Activated CD8-positive, alpha-beta T cell treated with anti-CD3 and anti-CD28 coated beads, Interleukin-2, amount 10 ng/mL, durations not matched to agents 7 days and 5 days (primary cell): ENCODE measurements around the gene PRKCA. TPM values are rescaled to one million over a fixed set of nuclear protein-coding genes. Genes with fewer than 3 reads are reported as not detected.
"Not testable (repeated sequence)": the region's sequence is repeated elsewhere in the genome, so short reads cannot be mapped to it uniquely, and the experiment has no call there.

Experiments used
- ATAC-seq: fragments of 150-1000 bp; cut with Tn5 transposase; one replicate; pipeline ENCODE4 v1.10.0; 2021; ENCODE audit warnings: moderate library complexity
- CTCF ChIA-PET: fragments of 350-600 bp; sonication (Branson Sonifier 250); formaldehyde crosslinking; loops from one replicate; lab custom pipeline; 2021; ENCODE audit warnings: antibody characterized with exemption; lab: Charles Lee
- POLR2A ChIA-PET: fragments of 350-600 bp; sonication (Branson Sonifier 250); formaldehyde crosslinking; loops from one replicate; lab custom pipeline; 2021; ENCODE audit warnings: antibody characterized with exemption; lab: Charles Lee
- DNase-seq: peaks from one replicate; pipeline ENCODE4 v3.0.0-alpha.2; 2020
- H3K27ac Mint-ChIP-seq: one replicate; pipeline ENCODE4 v1.8.0; 2021; ENCODE audit warnings: mild to moderate bottlenecking, mixed read lengths
- H3K27me3 Mint-ChIP-seq: one replicate; pipeline ENCODE4 v1.8.0; 2021; ENCODE audit warnings: low read depth, mixed read lengths
- H3K36me3 Mint-ChIP-seq: one replicate; pipeline ENCODE4 v1.8.0; 2021; ENCODE audit warnings: low read depth, mixed read lengths
- H3K4me1 Mint-ChIP-seq: one replicate; pipeline ENCODE4 v1.8.0; 2021; ENCODE audit warnings: low read depth, mixed read lengths
- H3K4me3 Mint-ChIP-seq: one replicate; pipeline ENCODE4 v1.8.0; 2021; ENCODE audit warnings: mild to moderate bottlenecking, mixed read lengths
- H3K9me3 Mint-ChIP-seq: one replicate; pipeline ENCODE4 v1.8.0; 2022; ENCODE audit warnings: mixed read lengths; ENCODE audit not compliant: insufficient read depth
- total RNA-seq, 2 experiments: library from RNA; stranded (reverse); gene quantifications; one replicate each; pipeline ENCODE4 v1.2.3, GENCODE V29; 2021

The PRKCA gene
- total RNA-seq, 2 experiments from 2014 or later, result 74.1 to 76.9 TPM

DNA sequence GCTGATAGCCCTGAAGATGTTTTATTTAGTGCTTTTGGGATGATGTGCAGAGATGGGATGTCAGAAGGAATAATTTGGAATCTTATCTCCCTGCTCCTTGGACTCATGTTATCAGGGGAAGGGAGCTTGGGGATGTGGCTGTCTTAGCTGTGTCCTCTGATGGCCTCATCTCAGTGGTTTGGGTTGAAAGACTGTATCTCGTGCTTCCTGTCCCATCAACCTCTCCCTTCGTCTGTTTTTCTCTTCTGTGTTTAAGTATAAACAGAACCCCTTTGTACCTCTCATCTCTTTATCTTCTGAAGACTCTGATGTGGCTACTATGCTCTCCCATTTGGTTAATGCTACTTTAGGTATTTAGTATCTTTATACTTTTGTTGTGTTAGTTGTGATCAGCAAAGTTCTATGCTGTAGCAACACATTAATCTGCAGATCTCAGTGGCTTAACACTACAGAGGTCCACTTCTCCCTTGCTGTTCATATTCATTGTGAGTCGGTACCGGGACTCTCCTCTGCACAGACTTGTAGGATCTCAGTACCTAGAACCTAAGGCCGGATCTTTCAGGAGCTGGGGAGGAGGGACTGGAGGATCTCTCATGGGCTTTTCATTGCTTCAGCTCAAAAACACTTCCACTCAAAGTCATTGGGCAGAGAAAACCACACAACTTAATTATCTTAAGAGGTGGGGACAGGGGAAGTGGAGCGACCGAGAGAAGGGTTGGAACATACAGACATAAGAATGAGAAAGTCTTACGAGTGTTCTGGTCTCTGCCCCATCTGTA is 28.8 kb downstream of the PRKCA start:
- ChIA-PET POLR2A (interaction anchor here (0.6 to 2.9 kb wide), 7 partner anchors 11 to 113 kb away, joined by 3 to 8 read pairs (median 3); no protein-coding TSS in a partner anchor), CTCF (interaction anchor here (1.3 to 2.2 kb wide), 10 partner anchors 8 to 75 kb away, joined by 3 to 8 read pairs (median 5); no protein-coding TSS in a partner anchor)
- peak overlapping the region; percentile 89 for H3K27ac Mint-ChIP-seq
- peak; percentile 83 for ATAC-seq
- H3K9me3 Mint-ChIP-seq, result no peaks in the 10 kb centered on the region
- H3K36me3 Mint-ChIP-seq, result peaks cover 46% of the 10 kb centered on the region
- no peaks in the 10 kb centered on the region for H3K27me3 Mint-ChIP-seq
- peaks cover 71% of the 10 kb centered on the region for H3K4me1 Mint-ChIP-seq
- H3K4me3 Mint-ChIP-seq, result peak overlapping the region; percentile 68
- DNase-seq, result peak; percentile 56

DNA sequence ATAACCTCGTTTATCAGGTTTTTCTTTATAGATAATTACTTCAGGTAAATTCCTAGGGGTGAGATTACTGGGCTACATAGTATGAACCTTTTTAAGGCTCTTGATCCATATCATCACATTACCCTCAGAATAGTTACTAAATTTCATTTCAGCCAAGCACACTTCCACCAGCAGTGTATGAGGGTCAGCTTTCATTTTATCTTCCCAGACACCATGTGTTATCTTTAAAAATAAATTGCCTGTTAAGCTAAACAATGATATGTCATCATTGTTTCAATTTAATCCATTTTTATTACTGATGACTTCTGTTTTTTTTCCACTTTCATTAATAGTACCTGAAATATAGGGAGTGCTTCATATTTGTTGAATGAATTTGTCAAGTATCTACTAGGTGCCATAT is 33.4 kb downstream of the PRKCA start:
- H3K9me3 Mint-ChIP-seq, result no peaks in the 10 kb centered on the region
- no peak for ATAC-seq
- no peak for DNase-seq
- H3K27me3 Mint-ChIP-seq, result no peaks in the 10 kb centered on the region
- H3K27ac Mint-ChIP-seq, result no peak overlapping the region
- ChIA-PET CTCF (no interaction called here), POLR2A (no interaction called here)
- peaks cover 44% of the 10 kb centered on the region for H3K36me3 Mint-ChIP-seq
- peaks cover 69% of the 10 kb centered on the region for H3K4me1 Mint-ChIP-seq
- H3K4me3 Mint-ChIP-seq, result no peak overlapping the region

DNA sequence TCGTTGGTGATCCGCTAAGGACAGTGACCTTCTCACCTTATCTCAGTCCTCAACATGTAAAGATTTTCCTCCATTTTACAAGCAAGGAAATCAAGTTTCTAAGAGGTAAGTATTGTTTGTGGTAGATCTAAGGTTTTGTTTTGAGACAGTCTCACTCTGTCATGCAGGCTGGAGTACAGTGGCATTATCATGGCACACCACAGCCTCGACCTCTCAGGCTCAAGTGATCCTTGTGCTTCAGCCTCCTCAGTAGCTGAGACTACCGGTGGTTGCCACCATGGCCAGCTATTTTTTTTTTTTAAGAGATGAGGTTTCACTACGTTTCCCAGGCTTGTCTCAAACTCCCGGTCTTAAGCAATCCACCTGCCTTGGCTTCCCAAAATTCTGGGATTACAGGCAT is 34.9 kb downstream of the PRKCA start:
- Mint-ChIP-seq H3K27ac (no peak overlapping the region), H3K36me3 (peaks cover 52% of the 10 kb centered on the region)

DNA sequence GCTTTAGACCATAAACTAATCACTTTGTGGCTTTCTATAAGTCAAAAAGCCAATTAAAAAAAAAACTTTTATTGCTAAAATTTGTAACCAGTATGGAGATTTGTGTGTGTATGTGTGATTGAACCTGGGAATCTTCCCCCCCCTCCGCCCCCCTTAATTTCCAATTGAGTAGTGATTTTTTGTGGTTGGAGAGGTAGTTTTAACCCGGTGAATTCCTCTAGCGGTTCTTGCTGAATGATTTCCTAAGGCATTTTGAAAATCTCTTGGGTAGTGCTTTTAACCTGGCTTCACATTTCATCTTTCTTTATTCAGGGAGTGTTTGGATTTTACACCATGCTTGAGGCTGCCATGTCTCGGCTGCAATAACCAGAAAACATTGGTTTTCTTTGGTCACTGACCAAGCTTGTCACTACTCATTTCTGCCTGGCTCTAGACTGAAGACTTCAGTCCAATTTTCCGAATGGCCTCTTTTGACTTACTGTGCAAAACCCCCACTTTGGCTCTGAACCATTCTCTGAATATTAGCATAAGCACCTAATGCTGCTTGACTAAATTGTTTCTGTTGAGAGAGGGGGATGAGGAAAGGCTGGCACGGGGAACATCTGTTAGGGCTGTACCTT is 35.6 kb downstream of the PRKCA start:
- ATAC-seq (no peak), DNase-seq (no peak)
- H3K36me3 Mint-ChIP-seq, result peaks cover 52% of the 10 kb centered on the region
- H3K4me3 Mint-ChIP-seq, result no peak overlapping the region
- POLR2A ChIA-PET, result interaction anchor here (0.6 to 1.8 kb wide), 2 partner anchors 8 to 759 kb away, joined by 4 to 6 read pairs; no protein-coding TSS in a partner anchor
- CTCF ChIA-PET, result no interaction called here
- H3K27ac Mint-ChIP-seq, result no peak overlapping the region
- H3K9me3 Mint-ChIP-seq, result no peaks in the 10 kb centered on the region
- peaks cover 62% of the 10 kb centered on the region for H3K4me1 Mint-ChIP-seq
- no peaks in the 10 kb centered on the region for H3K27me3 Mint-ChIP-seq

More for the DNA sequence above, 34.9 kb downstream of the PRKCA start:
- DNase-seq (no peak), ATAC-seq (no peak)
- H3K9me3 Mint-ChIP-seq, result no peaks in the 10 kb centered on the region
- peaks cover 64% of the 10 kb centered on the region for H3K4me1 Mint-ChIP-seq
- no peak overlapping the region for H3K4me3 Mint-ChIP-seq
- H3K27me3 Mint-ChIP-seq, result no peaks in the 10 kb centered on the region
- POLR2A ChIA-PET, result no interaction called here
- CTCF ChIA-PET, result no interaction called here

DNA sequence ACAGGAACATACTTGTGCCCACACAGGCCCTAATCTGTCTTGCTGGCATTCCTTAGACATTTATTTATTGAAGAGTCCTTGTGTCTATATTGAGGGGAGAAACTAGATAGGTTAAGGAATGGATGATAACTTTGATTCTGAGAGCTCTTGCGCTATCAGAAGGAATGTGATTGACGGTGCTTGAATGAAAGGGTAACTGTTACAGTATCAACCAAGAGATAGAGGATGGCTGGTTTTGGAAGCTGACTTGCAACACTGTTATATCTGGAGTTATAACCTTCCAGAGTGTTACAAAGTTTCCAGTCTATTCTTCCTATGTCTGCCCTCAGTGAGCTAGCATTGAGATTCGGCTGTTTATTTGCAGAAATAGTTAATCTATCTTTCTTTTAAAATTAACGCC is 36.5 kb downstream of the PRKCA start:
- no peaks in the 10 kb centered on the region for H3K27me3 Mint-ChIP-seq
- CTCF ChIA-PET, result interaction anchor here (1.0 to 1.9 kb wide), 4 partner anchors 9 to 38 kb away, joined by 3 to 5 read pairs (median 3); no protein-coding TSS in a partner anchor
- H3K27ac Mint-ChIP-seq, result peak overlapping the region; percentile 66
- DNase-seq, result no peak
- H3K9me3 Mint-ChIP-seq, result no peaks in the 10 kb centered on the region
- POLR2A ChIA-PET, result interaction anchor here (1.8 kb wide), 1 partner anchor 9 kb away, joined by 6 read pairs; no protein-coding TSS in a partner anchor
- ATAC-seq, result no peak
- peak overlapping the region; percentile 53 for H3K4me3 Mint-ChIP-seq
- peaks cover 58% of the 10 kb centered on the region for H3K36me3 Mint-ChIP-seq
- H3K4me1 Mint-ChIP-seq, result peaks cover 64% of the 10 kb centered on the region

DNA sequence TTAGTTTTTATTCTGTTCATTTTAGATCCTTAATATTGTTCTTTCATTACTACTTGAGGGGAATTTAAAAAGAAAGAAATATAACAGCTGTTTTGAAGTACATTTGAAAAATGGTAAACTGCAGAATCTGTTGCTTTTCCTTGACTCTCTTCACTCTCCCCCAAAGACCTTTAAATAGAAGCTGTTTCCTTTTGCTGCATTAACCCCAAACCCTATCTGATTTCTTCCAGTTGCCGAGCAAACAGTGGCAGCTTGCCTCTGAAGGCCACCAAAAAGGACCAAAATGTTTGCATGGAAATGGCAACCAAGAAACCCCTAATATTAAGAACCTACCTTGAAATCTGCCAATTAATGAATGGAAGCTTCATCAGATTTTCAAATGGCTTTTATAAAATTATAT is 37.1 kb downstream of the PRKCA start:
- ChIA-PET POLR2A (interaction anchor here (0.5 to 1.8 kb wide), 2 partner anchors 10 to 35 kb away, joined by 3 to 6 read pairs; no protein-coding TSS in a partner anchor), CTCF (interaction anchor here (0.7 to 1.9 kb wide), 6 partner anchors 9 to 39 kb away, joined by 3 to 5 read pairs (median 3); no protein-coding TSS in a partner anchor)
- peaks cover 60% of the 10 kb centered on the region for H3K4me1 Mint-ChIP-seq
- DNase-seq, result no peak
- H3K9me3 Mint-ChIP-seq, result no peaks in the 10 kb centered on the region
- peak overlapping the region; percentile 53 for H3K4me3 Mint-ChIP-seq
- peak overlapping the region; percentile 66 for H3K27ac Mint-ChIP-seq
- no peaks in the 10 kb centered on the region for H3K27me3 Mint-ChIP-seq
- peak; percentile 63 for ATAC-seq
- H3K36me3 Mint-ChIP-seq, result peaks cover 54% of the 10 kb centered on the region

DNA sequence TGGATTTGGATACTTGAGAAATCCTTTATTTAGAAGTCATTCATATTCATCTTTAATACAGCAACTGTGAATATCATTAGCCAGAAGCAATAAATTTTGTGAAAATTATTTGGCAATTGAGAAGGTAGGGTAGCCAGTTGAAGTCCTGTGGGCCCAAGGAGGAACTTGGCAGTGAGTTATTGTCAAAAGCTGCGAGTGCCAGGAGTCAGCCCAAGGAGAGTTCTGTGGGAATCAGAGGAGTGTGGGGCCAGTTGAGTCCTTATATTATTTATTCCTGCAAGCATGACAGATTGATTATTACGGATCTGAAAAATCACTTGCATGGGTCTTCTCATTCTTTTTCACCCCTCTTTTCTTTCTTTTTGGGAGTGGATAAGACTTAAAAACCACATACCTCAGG is 38.3 kb downstream of the PRKCA start:
- Mint-ChIP-seq H3K9me3 (no peaks in the 10 kb centered on the region), H3K36me3 (peaks cover 44% of the 10 kb centered on the region), H3K4me3 (no peak overlapping the region), H3K4me1 (peaks cover 55% of the 10 kb centered on the region), H3K27me3 (no peaks in the 10 kb centered on the region), H3K27ac (no peak overlapping the region)
- ATAC-seq, result no peak
- ChIA-PET POLR2A (no interaction called here), CTCF (interaction anchor here (1.2 kb wide), 1 partner anchor 10 kb away, joined by 5 read pairs; no protein-coding TSS in a partner anchor)
- DNase-seq, result no peak

DNA sequence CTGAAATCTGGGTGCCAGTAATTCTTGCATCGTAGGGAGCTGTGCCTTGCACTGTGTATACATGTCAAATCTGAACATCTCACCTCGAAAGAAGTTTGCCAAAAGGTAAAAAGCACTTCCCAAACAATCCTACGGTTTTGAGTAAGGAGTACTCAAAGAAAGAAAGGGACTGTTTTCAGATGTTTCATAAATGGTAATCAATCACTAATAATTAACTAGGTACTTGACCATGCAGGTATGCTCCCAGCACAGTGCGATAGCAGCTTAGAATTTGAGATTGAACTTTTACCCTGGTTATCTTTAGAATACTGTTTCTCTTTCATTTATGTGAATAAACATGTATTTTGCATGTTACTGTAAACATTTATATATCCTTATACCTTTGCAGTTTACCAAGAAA is 39.0 kb downstream of the PRKCA start:
- Mint-ChIP-seq H3K4me1 (peaks cover 49% of the 10 kb centered on the region), H3K9me3 (no peaks in the 10 kb centered on the region), H3K36me3 (peaks cover 39% of the 10 kb centered on the region), H3K27ac (no peak overlapping the region), H3K4me3 (no peak overlapping the region), H3K27me3 (no peaks in the 10 kb centered on the region)
- ChIA-PET CTCF (interaction anchor here (1.2 kb wide), 1 partner anchor 11 kb away, joined by 5 read pairs; no protein-coding TSS in a partner anchor), POLR2A (interaction anchor here (1.0 kb wide), 1 partner anchor 10 kb away, joined by 3 read pairs; no protein-coding TSS in a partner anchor)
- DNase-seq (no peak), ATAC-seq (no peak)

DNA sequence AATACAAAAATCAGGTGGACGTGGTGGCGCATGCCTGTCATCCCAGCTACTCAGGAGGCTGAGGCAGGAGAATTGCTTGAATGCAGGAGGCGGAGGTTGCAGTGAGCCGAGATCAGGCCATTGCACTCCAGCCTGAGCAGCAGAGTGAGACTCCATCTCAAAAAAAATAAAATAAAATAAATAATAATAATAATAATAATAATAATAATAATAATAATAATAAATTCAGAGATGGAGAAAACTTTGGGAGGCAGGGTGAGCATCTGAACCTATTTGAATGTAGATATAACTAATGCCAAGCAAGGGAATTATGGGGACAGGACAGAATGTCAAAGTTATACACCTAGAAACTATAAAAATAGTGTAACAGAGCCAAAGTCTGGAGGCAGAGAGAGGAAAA is 39.9 kb downstream of the PRKCA start:
- POLR2A ChIA-PET, result interaction anchor here (1.0 kb wide), 1 partner anchor 11 kb away, joined by 3 read pairs; no protein-coding TSS in a partner anchor
- H3K4me1 Mint-ChIP-seq, result peaks cover 46% of the 10 kb centered on the region
- DNase-seq, CTCF ChIA-PET, H3K9me3 Mint-ChIP-seq, H3K27ac Mint-ChIP-seq, H3K4me3 Mint-ChIP-seq, H3K27me3 Mint-ChIP-seq, ATAC-seq: not testable (repeated sequence)
- H3K36me3 Mint-ChIP-seq, result peaks cover 35% of the 10 kb centered on the region

DNA sequence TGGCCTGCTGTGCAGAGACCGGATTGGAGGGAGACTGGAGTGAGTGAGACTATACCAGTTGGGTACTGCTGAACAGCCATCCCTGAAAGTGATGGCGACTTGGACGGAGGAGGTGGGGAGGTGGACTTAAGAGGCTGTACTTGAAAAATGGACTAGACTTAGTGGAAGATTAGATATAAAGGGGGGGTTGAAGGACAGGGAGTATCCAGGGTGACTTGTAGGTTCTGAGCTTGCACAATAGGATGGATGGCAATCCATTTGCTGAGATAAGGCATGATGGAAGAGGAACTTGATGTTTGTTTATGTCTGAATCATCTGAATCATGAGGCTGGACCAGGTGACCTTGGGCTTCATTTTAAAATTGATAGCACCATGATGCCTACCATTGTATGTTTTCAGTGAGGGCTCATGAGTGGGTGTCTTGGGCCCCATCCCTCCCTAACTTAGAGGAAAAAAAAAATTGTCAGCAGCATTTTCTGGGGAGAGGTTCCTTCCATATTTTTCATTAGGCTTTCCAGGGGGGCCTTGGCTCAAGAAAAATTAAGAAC is 41.2 kb downstream of the PRKCA start:
- ChIA-PET POLR2A (no interaction called here), CTCF (interaction anchor here (1.0 to 1.2 kb wide), 2 partner anchors 34 to 37 kb away, joined by 3 read pairs; no protein-coding TSS in a partner anchor)
- Mint-ChIP-seq H3K9me3 (no peaks in the 10 kb centered on the region), H3K27me3 (no peaks in the 10 kb centered on the region), H3K4me3 (no peak overlapping the region), H3K27ac (no peak overlapping the region), H3K36me3 (peaks cover 29% of the 10 kb centered on the region), H3K4me1 (peaks cover 48% of the 10 kb centered on the region)
- no peak for ATAC-seq
- DNase-seq, result no peak

DNA sequence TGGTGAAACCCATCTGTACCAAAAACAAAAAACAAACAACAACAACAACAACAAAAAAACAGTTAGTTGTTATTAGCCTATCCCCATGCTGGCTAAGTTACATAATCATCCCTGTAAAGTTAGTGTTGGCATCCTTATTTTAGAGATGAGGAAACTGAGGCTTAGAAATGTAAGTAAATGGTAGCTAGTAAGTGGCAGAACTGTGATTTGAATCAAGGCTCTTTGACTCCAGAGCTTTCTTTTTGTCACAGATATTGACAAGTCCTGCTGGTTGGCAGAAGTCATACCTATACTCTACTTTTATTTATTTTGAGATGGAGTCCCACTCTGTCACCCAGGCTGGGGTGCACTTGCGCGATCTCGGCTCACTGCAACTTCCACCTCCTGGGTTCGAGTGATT is 42.1 kb downstream of the PRKCA start:
- ChIA-PET CTCF (interaction anchor here (1.0 to 1.2 kb wide), 2 partner anchors 35 to 38 kb away, joined by 3 read pairs; no protein-coding TSS in a partner anchor), POLR2A (no interaction called here)
- Mint-ChIP-seq H3K27ac (no peak overlapping the region), H3K9me3 (no peaks in the 10 kb centered on the region), H3K4me1 (peaks cover 47% of the 10 kb centered on the region), H3K4me3 (no peak overlapping the region), H3K27me3 (no peaks in the 10 kb centered on the region), H3K36me3 (peaks cover 26% of the 10 kb centered on the region)
- DNase-seq, result no peak
- ATAC-seq, result no peak
